Measurements from ENCODE around the gene FSTL4. TPM values are rescaled to one million over a fixed set of nuclear protein-coding genes. Genes with fewer than 3 reads are reported as not detected.

Gene FSTL4
- total RNA-seq, 2 donors from 2014 or later: 0.32 to 0.89 TPM

DNA sequence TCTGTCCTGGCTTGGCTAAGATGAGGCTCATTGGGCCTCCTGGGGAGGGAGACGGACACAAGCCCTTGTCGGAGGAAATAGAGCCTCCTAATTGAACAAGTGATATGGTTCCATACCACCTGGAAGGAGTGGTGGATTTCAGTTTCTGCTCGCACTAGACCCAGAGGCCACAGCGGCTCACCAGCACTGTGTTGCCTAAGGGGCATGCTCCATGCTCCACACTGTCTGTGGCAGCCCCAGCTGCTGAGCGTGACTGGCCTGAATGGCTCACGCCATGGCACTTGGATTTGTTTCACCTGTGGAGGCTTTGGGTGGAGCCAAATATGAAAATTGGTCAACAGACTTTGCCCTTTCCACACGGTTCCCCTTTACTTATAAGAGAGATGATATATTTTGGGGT lies 379.4 kb downstream of the FSTL4 start:
- DNase-seq: no peak
- no peak overlapping the region for H3K9ac ChIP-seq (ENCODE audit: low read depth in 2 of 2, low read length in 2 of 2)
- no peaks in the 10 kb centered on the region for H3K36me3 ChIP-seq
- H3K27me3 ChIP-seq: no peaks in the 10 kb centered on the region
- TF ChIP-seq, protein P1, sequence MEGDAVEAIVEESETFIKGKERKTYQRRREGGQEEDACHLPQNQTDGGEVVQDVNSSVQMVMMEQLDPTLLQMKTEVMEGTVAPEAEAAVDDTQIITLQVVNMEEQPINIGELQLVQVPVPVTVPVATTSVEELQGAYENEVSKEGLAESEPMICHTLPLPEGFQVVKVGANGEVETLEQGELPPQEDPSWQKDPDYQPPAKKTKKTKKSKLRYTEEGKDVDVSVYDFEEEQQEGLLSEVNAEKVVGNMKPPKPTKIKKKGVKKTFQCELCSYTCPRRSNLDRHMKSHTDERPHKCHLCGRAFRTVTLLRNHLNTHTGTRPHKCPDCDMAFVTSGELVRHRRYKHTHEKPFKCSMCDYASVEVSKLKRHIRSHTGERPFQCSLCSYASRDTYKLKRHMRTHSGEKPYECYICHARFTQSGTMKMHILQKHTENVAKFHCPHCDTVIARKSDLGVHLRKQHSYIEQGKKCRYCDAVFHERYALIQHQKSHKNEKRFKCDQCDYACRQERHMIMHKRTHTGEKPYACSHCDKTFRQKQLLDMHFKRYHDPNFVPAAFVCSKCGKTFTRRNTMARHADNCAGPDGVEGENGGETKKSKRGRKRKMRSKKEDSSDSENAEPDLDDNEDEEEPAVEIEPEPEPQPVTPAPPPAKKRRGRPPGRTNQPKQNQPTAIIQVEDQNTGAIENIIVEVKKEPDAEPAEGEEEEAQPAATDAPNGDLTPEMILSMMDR (IDR thresholded peaks at IDR 0.05): no peak
- H3K4me1 ChIP-seq: no peaks in the 10 kb centered on the region
- no peaks in the 10 kb centered on the region for H3K9me3 ChIP-seq
- H3K4me3 ChIP-seq: no peak overlapping the region
- intact Hi-C loops (cut with DNase I): no loop called here
- H3K27ac ChIP-seq: no peak overlapping the region

DNA sequence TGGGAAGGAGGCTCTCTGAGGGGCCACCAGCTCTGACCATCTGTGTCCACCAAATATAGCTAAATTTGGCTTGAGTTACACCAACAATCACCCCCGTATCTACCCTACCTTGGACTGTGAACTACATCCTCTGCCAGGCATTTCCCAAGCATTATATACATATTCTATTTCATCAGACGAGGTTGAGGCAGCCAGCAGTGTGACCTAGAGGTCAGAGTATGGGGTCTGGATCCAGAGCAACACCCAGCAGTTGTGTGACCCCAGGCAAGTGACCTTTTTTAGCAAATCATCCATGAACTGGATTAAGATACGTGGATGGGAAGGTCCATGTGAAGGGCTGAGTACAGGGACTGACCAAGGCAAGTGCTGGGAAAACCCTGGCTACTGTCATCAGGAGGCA lies 379.9 kb downstream of the FSTL4 start:
- DNase-seq: no peak
- Histone ChIP-seq H3K27ac (no peak overlapping the region), H3K9me3 (no peaks in the 10 kb centered on the region), H3K9ac (ENCODE audit: low read depth in 2 of 2, low read length in 2 of 2) (no peak overlapping the region), H3K4me1 (no peaks in the 10 kb centered on the region), H3K27me3 (no peaks in the 10 kb centered on the region), H3K4me3 (no peak overlapping the region), H3K36me3 (no peaks in the 10 kb centered on the region)
- TF ChIP-seq, protein P1 (IDR thresholded peaks at IDR 0.05): no peak
- intact Hi-C loops (cut with DNase I): no loop called here

DNA sequence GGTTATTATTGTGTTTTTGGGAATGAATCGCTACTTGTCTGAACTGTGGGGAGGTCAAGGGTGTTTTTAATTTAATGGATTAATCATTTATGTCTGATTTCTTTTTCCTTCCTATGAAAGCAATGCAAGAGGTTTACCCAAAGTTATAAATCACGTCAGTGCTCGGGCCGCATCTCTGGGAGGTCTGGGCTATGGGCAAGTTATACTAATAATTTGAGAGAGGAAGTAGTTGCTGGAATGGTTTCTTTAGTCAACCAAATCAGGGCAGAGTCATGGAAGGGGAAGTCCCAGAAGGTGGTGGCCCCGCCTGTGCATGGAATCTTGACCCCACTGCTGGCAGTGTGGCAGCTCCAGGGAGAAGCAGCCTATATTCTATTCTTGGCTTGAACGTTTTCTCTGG lies 380.3 kb downstream of the FSTL4 start:
- DNase-seq: peak; percentile 62
- no peaks in the 10 kb centered on the region for H3K36me3 ChIP-seq
- TF ChIP-seq, protein P1 (IDR thresholded peaks at IDR 0.05): no peak
- H3K9ac ChIP-seq (ENCODE audit: low read depth in 2 of 2, low read length in 2 of 2): no peak overlapping the region
- H3K27me3 ChIP-seq: no peaks in the 10 kb centered on the region
- no peak overlapping the region for H3K4me3 ChIP-seq
- H3K4me1 ChIP-seq: no peaks in the 10 kb centered on the region
- intact Hi-C loops (cut with DNase I): no loop called here
- H3K9me3 ChIP-seq: no peaks in the 10 kb centered on the region
- H3K27ac ChIP-seq: no peak overlapping the region

DNA sequence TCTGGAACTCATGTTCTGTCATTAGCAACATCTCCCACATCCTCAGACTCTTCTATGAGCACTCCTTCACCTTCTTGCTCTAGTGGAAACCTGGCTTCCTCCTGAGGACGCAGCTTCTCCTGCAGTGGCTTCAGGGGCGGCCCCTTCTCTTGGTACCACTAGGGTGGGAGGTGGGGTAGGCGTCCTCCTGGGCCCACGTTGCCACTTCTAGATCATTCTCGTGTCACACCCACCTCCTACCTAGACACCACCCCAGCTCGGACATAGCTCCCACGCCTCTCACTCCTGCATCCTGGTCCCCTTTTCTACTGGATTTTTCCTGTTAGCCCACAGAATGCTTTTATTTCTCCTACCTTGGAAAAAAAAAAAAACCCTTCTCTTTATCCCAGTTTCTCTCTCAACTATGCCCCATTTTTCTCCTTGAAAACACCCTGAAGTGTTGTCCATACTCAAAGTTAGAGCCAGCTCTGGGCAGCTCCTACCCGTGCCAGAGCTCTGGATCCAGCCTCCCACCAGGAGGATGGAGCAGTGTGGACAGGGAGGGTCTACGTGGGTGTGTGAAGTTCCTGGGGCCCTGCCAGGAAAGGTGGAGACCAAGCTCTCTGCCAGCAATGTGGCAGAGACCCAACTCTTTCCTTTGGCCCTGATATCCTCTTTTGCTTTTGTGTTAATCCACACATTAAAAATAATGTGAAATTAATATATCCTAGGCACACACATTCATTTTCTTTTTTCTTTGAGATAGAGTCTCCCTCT lies 381.3 kb downstream of the FSTL4 start:
- H3K36me3 ChIP-seq: no peaks in the 10 kb centered on the region
- intact Hi-C loops (cut with DNase I): no loop called here
- H3K4me1 ChIP-seq: peaks cover 5% of the 10 kb centered on the region
- H3K4me3 ChIP-seq: no peak overlapping the region
- TF ChIP-seq, protein P1 (IDR thresholded peaks at IDR 0.05): no peak
- DNase-seq: no peak
- H3K27ac ChIP-seq: no peak overlapping the region
- H3K9me3 ChIP-seq: no peaks in the 10 kb centered on the region
- H3K27me3 ChIP-seq: no peaks in the 10 kb centered on the region
- no peak overlapping the region for H3K9ac ChIP-seq (ENCODE audit: low read depth in 2 of 2, low read length in 2 of 2)

DNA sequence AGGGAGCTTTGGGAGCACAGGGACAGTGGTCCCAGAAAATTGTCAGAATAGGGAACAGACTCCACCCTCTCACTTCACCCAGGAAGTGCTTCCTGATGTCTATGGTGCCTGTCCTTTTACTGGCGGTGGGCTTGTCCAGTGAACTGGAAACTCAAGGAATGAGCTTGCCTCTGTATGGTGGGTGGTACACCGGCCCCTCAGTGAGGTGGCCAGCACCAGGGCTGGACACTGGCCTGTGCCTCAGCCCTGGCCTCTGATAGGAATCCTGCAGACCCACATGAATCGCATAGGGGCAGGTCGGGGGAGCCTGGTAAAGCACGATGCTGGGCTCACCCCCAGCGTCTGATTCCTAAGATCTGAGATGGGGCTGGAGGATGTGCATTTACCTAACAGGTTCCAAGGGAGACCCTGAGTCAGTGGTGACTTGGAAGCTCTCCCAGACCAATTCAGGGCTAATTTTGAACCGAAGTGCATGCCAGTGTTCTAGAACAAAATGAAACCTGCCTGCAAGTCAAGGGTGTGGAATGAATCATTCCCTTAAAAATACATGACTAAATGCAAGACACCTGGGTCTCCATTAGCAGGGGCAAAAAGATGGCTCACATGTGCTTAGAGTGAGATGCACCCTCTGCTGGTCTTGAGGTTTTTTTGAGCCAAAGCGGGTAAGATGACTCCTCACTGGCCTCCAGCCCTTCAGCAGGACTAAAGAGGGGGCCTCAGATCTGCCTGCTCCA lies 382.2 kb downstream of the FSTL4 start:
- TF ChIP-seq, protein P1 (IDR thresholded peaks at IDR 0.05): no peak
- peaks cover 6% of the 10 kb centered on the region for H3K4me1 ChIP-seq
- H3K9ac ChIP-seq (ENCODE audit: low read depth in 2 of 2, low read length in 2 of 2): no peak overlapping the region
- no peak for DNase-seq
- no peaks in the 10 kb centered on the region for H3K27me3 ChIP-seq
- H3K36me3 ChIP-seq: no peaks in the 10 kb centered on the region
- H3K27ac ChIP-seq: no peak overlapping the region
- no peaks in the 10 kb centered on the region for H3K9me3 ChIP-seq
- intact Hi-C loops (cut with DNase I): no loop called here
- no peak overlapping the region for H3K4me3 ChIP-seq

Measured in colonic mucosa (tissue), 4 donors.